CD4-positive, alpha-beta T cell treated with Interleukin-2 at 100 ng/mL for 4 hours (primary cell): ENCODE results near the gene PCBP2.
"Not testable (repeated sequence)": the region's sequence is repeated elsewhere in the genome, so short reads cannot be mapped to it uniquely, and the experiment has no call there.

Source experiments
- DNase-seq: peaks from one replicate; pipeline ENCODE4 v3.0.0-alpha.2; 2020; ENCODE audit warnings: low spot score

PCBP2 gene

DNA sequence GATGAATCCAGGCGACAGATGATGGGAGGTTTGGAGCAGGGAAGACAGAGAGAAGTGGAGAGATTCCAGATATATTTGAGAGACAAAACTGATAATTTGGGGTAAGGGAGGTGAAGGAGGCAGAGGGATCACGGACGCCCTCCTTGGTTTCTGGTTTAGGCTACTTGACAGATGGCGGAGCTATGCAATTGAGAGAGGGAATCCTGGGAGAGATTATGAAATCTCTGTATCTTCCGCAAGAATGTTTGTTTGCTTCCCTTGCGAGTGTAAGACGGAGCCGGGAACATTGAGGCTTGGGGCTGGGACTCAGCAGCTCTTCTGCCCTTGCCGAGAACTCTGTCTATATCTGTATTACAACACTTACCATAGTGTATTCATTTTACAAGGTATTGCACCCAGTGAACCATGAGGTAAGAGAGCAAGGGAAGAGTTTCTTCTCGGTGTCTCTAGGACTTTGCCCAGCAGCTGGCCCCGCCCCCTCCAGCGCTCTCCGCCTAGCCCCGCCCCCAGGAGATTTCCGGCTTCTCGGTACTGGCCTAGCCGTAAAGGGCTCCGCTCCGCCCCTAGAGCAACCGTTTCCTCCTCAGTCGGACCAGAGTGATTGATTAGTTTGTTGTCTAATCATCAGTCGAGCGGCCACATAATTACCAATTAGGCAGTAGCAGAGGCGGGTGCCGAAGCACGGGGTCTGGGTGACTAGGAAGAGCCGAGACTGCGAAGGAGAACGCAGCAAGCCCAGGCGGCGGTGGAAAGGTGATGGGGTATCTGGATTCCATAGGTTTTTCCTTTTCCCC, 10.7 kb upstream of the PCBP2 start, which contains the start of gene PRR13:
TSS of gene PRR13 (plus strand) at position 695 of the 794 bp plus-strand sequence. CDS start 981 bp downstream, outside the sequence.
- peak; percentile 100 for DNase-seq

DNA sequence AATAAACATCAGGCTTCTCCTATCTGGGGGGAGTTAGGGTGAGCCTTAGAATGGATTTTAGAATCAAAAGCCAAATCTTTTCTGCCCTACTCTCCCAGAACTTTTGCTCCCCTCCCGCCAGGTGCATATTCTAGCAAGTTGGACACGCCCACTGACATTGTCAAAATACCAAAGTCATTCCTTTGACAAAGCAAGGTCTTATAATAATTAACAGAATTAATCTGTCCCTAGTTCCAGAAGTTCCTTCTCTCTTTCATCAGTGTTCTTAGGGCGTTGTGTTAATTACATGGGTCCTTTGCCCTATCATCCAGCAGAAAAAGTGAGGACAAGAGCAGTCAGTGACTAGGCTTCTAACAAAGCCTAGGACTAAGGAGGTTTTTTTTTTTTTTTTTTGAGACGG, 7.9 kb upstream of the PCBP2 start:
- DNase-seq, result no peak

DNA sequence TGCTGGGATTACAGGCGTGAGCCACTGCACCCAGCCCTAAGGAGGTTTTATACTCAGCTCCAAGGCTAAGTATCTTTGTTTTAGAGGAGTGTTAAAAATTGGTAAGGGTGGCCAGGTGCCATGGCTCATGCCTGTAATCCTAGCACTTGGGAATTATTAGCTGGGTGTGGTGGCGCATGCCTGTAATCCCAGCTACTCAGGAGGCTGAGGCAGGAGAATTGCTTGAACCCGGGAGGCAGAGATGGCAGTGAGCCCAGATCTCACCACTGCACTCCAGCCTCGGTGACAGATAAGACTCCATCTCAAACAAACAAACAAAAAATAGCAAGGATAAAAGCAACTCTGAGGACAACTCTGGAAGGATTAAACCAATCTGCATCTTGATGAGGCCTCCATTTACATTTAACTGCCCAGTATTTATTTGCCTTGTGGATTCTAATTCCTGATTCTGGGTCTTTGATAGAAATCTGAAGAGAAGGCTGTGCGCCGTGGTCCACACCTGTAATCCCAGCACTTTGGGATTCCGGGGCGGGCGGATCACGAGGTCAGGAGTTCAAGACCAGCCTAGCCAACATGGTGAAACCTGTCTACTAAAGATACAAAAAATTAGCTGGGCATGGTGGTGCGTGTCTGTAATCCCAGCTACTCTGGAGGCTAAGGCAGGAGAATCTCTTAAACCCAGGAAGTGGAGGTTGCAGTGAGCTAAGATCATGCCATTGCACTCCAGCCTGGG, 7.1 kb upstream of the PCBP2 start:
- not testable (repeated sequence) for DNase-seq

DNA sequence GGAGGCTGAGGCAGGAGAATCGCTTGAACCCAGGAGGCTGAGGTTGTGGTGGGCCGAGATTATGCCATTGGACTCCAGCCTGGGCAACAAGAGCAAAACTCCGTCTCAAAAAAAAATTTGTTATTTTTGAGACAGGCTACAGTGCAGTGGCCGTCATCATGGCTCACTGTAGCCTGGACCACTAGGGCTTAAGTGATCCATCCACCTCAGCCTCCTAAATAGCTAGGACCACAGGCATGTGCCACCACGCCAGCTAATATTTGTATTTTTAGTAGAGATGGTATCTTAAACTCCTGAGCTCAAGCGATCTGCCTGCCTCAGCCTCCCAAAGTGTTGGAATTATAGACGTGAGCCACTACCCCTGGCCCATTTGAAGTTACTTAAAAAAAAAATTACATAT, 966 bp upstream of the PCBP2 start:
- no peak for DNase-seq

DNA sequence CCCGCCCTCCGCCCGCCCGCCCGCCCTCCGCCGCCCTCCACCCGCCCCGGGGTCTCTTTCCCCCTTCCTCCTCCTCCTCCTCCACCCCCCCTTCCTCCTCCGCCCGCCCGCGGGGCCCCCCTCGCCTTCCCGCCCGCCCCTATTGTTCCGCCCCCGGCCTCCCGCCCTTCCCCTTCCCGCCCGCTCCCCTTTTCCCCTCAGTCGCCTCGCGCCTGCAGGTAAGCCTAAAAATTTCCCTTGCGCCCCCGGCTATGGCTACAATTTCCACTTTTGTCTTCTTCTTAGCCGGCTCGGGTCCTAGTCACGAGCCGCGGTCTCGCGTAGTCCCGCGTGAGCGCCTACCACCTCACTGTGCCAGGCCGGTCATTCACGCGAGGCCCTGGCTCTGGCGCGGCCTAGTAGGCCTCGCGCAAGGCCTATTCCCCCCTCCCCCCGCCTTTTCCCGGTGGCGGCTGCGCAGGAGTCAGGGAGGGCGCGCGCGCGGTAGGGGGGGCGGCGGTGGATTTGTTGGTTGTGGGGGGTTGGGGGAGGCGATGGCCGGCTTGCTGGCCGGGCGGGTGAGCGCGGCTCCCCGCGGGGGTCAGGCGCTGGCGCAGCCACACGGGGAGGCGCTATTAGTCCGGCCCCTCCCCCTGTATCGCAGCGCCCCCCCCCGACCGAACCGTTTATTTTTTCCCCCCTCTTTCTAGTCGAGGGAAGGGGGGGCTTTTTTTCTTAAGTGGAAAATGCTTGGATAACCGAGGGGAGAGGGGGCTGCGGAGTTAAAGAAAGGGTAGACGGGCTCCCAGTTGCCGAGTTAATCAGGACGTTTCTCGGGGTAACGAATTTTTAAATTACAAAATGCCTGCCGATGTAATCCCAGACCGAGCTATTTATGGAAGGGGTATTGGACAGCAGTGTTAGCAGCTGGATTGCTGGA, 516 bp downstream of the PCBP2 start:
- peak; percentile 78 for DNase-seq

DNA sequence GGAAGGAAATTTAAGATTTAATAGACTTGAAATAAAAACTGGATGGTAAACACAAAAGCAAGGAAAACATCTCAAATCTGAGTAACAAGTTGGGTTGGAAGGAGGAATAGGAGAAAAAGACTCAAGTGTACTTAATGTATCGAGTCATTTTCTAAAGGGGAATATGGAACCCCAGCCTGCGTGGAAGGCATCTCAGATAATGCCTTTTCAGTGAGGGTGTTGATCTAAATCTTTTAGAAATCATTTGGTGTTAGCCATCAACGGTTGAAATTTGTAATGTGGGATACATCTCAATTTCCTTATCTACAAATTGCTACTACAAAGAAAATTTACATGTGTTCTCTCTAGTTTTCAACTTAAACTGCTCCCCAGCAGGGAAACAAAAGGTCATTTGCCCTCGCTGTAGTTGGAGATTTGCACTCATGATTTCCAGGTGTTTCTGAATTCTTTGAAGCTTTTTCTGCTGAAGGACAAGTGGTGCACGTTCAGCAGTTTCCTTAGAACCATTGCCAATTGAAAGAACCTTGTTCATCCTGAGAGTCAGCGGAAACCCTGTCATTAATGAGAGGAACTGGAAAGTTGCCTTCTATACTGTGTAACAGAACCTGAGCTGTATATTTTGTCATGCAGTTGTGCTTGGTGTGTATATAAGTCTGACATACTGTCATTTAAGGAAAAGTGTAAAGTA, 2.2 kb downstream of the PCBP2 start:
- DNase-seq, result no peak

DNA sequence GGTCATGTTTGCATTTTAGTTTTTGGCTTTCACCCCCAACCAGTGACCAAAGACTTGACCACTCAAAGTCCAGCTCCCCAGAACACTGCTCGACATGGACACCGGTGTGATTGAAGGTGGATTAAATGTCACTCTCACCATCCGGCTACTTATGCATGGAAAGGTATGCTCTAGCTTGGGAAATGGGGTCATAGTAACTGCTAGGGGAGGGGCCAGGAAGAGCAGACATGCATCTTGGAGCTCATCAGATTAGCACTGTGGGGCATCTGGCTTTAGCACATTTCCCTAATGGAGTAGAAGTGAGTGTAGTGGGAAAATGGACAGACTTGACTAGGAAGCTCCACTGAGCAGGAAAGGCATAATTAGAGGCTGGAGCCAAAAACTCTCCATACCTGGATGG, 2.8 kb downstream of the PCBP2 start:
- no peak for DNase-seq

DNA sequence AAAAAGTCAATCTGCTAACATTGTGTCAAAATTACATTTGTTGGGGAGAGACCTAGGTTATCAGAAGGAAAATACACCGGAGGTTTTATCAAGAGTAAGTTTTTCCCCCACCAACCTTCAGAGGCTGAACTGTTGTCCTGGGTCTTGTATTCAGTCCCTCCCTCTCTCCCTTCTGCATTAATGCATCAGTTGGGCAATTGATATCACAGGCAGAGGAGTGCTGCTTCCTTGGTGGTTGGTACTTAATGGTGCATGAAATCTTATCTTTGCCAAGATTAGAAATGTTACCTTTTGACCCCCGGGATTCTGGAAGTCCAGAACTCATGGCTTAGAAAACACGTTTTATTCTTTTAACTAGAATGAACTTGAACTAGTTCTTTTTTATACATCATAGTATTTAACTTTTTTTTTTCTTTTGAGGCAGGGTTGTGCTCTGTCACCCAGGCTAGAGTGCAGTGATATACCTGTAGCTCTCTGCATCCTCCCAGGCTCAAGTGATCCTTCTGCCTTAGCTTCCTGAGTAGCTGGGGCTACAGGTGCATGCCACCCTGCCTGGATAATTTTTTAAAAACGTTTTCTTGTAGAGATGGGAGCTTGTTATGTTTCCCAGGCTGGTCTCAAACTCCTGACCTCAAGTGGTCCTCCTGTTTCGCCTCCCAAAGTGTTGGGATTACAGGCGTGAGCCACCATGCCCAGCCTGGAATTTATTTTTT, 4.9 kb downstream of the PCBP2 start:
- DNase-seq, result no peak

DNA sequence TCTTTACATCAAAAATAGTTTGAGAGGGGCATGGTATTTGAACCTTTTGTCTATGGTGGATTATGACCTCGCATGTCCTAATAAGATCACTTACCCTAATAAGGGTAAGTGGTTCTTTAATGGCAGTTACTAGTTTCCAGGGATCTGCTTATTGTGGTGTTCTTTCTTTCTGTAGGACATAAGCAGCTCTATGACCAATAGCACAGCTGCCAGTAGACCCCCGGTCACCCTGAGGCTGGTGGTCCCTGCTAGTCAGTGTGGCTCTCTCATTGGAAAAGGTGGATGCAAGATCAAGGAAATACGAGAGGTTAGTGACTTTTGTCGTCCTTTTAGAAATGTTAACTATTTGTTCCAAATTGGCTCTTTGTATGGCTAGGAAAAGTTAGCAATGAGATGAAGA, 7.2 kb downstream of the PCBP2 start:
- no peak for DNase-seq

DNA sequence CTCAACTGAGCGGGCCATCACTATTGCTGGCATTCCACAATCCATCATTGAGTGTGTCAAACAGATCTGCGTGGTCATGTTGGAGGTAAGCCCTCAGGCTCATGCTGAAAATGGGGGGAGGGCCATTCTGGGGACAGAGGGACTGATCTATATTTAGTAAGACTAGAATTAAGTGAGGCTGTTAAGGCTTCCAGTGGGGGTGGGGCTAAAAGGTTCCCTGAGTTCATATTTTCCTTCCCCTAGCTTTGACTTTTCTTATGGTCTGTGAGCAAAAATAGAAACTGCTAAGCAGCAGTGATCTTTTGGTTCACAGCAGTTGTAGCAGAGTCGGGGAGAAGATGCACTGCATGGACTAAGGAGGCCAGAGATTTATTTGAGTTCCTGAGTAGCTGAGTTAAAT, 9.2 kb downstream of the PCBP2 start:
- DNase-seq, result no peak

DNA sequence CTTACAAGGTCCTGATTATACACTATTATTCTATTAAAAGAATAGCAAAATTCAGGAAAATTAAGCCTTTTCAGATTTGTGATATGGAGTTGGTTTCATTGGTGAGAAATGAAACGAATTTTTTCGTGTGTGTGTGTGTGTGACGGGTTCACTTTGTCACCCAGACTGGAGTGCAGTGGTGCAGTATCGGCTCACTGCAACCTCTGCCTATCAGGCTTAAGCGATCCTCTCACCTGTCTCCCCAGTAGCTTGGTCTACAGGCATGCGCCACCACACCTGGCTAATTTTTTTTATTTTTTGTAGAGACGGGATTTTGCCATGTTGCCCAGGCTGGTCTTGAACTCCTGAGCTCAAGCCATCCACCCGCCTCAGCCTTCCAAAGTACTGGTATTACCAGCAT, 9.7 kb downstream of the PCBP2 start:
- no peak for DNase-seq

DNA sequence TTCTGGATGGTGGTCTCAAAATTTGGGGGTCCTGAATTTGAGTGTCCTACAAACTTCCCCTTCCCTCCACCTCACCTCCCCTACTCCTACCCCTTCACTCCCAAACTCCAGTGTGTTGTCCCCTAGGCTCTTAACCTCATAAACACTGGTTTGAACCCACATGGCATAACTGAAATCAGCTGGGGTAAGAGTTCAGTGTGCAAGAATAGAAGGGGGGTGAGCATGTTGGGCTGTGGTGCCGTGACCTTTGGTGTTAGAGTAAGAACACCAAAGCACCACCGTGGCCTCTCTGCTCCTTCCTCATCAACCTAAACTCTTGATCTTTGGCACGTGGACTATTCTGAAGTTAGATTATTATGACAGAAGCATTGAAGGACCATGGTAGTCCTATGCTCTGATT, 11.0 kb downstream of the PCBP2 start:
- DNase-seq, result no peak

DNA sequence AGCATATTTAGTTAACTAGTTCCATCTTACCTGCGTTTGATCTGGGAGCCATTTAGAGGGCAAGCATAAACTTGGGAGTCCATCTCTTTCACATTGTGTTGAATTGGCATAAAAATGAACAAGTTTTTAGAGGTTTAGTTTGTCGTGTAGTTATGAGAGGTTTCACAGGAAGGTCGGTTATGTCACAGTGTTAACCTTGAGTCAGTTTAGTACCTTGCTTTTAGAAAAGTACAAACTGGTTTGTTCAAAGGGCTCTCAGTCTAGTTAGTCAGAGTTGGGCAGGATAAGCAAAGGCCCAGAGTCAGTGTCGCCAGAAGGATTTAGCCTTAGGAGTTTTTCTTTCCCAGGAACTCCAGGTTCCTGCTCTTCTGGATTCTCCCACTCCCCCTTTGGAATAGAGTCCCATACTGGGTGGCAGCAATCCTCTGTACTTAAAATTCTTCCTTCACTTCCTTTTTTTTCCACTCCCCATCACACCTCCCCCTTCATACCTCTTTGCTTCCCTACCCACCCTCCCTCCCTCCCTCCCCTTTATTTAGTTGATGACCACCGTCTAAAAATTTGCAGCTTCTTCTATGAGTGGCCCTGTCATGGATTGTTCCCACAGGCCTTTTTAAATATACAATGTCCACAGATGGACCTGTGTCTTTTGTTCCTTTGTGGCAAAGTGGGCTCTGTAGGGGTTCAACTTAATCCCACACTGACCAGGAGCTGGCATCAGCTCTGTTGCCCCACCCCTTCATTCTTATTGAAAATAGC, 12.1 kb downstream of the PCBP2 start:
- no peak for DNase-seq

DNA sequence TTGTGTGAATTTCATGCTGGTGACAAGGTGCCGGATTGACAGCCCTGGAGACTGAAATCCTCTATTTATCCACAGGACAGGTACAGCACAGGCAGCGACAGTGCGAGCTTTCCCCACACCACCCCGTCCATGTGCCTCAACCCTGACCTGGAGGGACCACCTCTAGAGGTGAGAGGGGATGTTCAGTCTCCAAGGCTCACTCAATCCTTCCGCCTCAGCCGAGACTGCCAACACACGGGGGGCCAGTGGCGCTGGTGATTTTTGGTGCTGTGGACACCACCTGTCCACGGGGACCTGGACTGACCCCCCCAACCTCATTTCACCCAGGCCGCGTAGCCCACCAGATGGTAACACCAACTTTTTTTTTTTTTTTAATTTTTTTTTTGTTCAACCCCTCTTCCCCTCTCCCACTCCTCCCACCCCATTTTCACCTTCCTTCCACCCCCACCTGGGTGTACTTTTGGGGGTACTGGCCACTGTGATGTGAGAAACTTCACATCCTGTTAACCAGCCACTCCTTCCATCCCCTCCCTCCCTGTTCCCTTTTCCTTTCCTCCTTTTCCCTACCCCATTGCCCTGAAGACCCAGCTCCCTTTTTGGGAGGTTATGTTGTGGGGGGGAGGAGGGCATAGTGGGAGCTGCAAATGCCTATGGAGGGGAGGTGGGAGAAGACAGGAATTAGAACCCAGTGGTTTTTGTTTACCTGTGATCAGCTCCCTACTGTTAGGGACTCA, 12.9 kb downstream of the PCBP2 start:
- no peak for DNase-seq

DNA sequence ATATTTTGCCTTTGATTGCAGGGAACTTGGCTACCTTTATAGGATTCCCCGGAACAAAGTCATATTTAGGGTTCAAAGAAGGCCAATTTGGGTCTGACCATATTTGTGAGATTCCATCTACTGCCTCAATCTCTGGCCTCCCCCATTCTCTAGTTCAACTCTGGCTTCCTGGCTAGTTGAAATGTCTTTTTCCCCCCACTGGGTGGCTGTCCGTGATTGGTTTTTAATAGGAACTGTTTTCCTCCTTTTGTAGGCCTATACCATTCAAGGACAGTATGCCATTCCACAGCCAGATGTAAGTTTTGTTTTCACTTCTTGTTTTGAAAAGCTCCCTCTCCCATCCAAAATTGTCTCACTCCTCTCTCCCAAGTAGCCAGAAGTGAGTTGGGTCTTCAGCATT, 13.8 kb downstream of the PCBP2 start:
- no peak for DNase-seq

DNA sequence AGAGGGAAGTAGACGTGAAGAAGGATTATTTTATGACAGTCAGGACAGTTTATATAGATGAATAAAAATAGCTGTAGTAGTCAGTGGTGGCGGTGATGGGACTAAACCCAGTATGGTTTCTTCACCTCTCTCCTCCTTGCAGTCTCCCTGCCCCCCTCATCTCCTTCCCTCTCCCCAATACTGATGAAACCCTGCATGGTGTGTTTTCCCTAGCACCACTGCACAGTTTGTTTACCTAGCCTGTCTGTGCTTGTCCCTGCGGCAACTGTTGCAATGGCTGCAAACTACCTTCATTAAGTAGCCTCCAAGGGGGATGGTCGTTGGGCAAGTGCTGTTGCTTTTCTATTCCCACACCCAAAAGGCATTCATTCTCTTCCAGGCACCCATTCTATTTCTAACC, 14.7 kb downstream of the PCBP2 start:
- DNase-seq, result no peak

DNA sequence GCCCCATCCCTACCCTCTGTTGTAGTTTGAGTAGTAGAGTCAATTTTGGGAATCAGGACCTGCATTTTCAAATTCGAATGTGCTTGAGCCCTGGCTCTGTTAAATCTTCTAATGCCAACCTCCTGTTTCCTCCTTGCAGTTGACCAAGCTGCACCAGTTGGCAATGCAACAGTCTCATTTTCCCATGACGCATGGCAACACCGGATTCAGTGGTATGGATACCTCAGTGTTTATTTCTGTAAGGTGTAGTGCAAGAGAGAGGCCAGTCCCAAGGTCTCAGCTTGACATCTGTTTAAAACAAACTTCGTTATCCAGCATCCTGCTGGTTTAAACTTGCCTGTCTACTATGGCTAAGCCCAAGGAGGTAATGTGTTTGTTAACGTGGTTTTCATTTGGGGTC, 15.2 kb downstream of the PCBP2 start:
- DNase-seq, result no peak

DNA sequence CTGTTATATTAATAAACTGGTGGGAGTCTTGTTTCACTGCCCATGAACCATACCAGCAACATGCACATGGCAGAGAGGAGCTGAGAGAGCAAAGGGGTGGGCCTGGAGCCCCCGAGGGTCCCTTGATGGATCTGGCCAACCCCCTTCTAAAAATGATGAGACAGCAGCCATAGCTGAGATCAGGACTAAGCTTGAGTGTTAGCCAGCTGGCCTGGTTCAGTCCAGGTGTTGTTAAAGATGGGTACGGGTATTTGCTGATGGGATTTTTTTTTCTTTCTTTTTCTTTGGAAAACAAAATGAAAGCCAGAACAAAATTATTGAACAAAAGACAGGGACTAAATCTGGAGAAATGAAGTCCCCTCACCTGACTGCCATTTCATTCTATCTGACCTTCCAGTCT, 16.0 kb downstream of the PCBP2 start:
- no peak for DNase-seq

DNA sequence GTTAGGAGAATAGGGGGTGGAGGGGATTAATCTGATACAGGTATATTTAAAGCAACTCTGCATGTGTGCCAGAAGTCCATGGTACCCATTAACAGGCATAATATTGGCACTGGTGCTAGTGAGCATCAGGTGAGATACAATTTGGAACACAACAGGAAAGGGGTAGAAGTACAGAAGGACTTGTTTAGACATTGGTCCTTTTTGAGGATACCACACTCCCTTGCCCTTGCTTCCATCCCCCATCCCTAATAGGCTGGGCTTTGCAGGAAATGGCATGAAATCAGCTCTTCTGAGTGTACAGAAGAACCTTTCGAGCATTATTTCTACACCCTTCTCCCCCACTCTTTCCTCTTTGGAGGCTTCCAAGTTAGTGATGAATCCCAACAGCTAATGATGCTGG, 16.4 kb downstream of the PCBP2 start:
- DNase-seq, result no peak

DNA sequence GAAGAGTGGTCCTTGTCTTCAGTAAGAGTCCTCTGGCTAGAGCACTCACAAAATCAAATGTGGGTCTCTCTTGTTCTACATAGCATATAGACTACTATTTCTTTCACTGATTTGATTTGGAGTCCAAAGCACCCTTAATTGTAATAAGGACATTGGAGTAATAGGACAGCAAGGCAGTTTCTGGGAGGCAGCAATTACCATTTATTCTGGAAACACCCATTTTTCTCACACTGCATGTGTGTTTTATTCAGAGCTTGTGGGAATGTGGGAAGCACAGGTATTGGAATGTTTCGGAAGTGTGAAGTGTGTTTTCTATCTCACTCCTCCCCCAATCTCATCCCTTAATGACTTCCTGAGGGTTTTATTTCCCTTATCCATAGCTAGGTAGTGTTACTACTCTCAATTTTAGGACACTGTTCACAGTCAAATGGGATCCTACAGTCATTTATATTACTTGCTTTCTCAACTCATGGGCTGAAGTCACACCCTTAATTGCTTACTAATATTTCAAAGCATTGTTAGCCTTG, 20.2 kb downstream of the PCBP2 start:
- no peak for DNase-seq
